NCI-H82 treated with DMSO at 0.1 percent for 48 hours (cell line): ENCODE measurements around the gene HYAL2.
"Not testable (repeated sequence)": the region's sequence is repeated elsewhere in the genome, so short reads cannot be mapped to it uniquely, and the experiment has no call there.

Source experiments
- DNase-seq: peaks from one replicate; lab custom pipeline; 2025; ENCODE audit not compliant: unreplicated experiment; lab: John Stamatoyannopoulos, UW

Gene HYAL2

GRCh38 chr3:50272911-50273688 lies 49.4 kb downstream of the HYAL2 start:
- DNase-seq, result peak; percentile 35

- DNase-seq, result not testable (repeated sequence)
Measured at GRCh38 chr3:50272538-50272910, 50.0 kb downstream of the HYAL2 start.

- DNase-seq, result no peak
Measured at GRCh38 chr3:50271314-50271936, 51.1 kb downstream of the HYAL2 start.

GRCh38 chr3:50270422-50271224 lies 51.9 kb downstream of the HYAL2 start:
- DNase-seq, result no peak

GRCh38 chr3:50269977-50270413 lies 52.5 kb downstream of the HYAL2 start:
- no peak for DNase-seq

- no peak for DNase-seq
Measured at GRCh38 chr3:50269460-50269859, 53.1 kb downstream of the HYAL2 start.

GRCh38 chr3:50268703-50269451 lies 53.7 kb downstream of the HYAL2 start, which contains the start of gene SEMA3B:
TSS of gene SEMA3B (plus strand) at chr3:50269147. CDS start at chr3:50269241, 94 bp downstream.
- DNase-seq, result no peak

GRCh38 chr3:50268276-50268675 lies 54.3 kb downstream of the HYAL2 start:
- no peak for DNase-seq
